Measurements from ENCODE around the gene IHH.

IHH gene

GRCh38 chr2:219035942-219036341, 24.8 kb downstream of the IHH start:
- no peak overlapping the region for H3K4me3 ChIP-seq (ENCODE audit: low read depth in 1 of 2, low read length in 1 of 2)
- no peaks in the 10 kb centered on the region for H3K9me3 ChIP-seq
- H3K27ac ChIP-seq, result no peak overlapping the region
- no peaks in the 10 kb centered on the region for H3K36me3 ChIP-seq
- H3K27me3 ChIP-seq, result peaks cover 100% of the 10 kb centered on the region
- H3K4me1 ChIP-seq (ENCODE audit: control insufficient read depth in 1 of 2, insufficient read depth in 1 of 2, low read depth in 1 of 2, low read length in 1 of 2), result no peaks in the 10 kb centered on the region
- no peak for TF ChIP-seq CTCF (IDR thresholded peaks at IDR 0.05)

GRCh38 chr2:219034823-219035222, 25.9 kb downstream of the IHH start:
- Histone ChIP-seq H3K27me3 (peaks cover 99% of the 10 kb centered on the region), H3K9me3 (no peaks in the 10 kb centered on the region), H3K4me1 (ENCODE audit: control insufficient read depth in 1 of 2, insufficient read depth in 1 of 2, low read depth in 1 of 2, low read length in 1 of 2) (no peaks in the 10 kb centered on the region), H3K36me3 (no peaks in the 10 kb centered on the region), H3K27ac (no peak overlapping the region), H3K4me3 (ENCODE audit: low read depth in 1 of 2, low read length in 1 of 2) (no peak overlapping the region)
- TF ChIP-seq CTCF (IDR thresholded peaks at IDR 0.05), result no peak

GRCh38 chr2:219032051-219032745, 28.5 kb downstream of the IHH start:
- no peak overlapping the region for H3K4me3 ChIP-seq (ENCODE audit: low read depth in 1 of 2, low read length in 1 of 2)
- no peak for TF ChIP-seq CTCF (IDR thresholded peaks at IDR 0.05)
- peaks cover 86% of the 10 kb centered on the region for H3K27me3 ChIP-seq
- no peak overlapping the region for H3K27ac ChIP-seq
- H3K4me1 ChIP-seq (ENCODE audit: control insufficient read depth in 1 of 2, insufficient read depth in 1 of 2, low read depth in 1 of 2, low read length in 1 of 2), result no peaks in the 10 kb centered on the region
- H3K36me3 ChIP-seq, result no peaks in the 10 kb centered on the region
- H3K9me3 ChIP-seq, result no peaks in the 10 kb centered on the region

- Histone ChIP-seq H3K27ac (no peak overlapping the region), H3K4me1 (ENCODE audit: control insufficient read depth in 1 of 2, insufficient read depth in 1 of 2, low read depth in 1 of 2, low read length in 1 of 2) (no peaks in the 10 kb centered on the region), H3K36me3 (no peaks in the 10 kb centered on the region), H3K27me3 (peaks cover 76% of the 10 kb centered on the region), H3K4me3 (ENCODE audit: low read depth in 1 of 2, low read length in 1 of 2) (no peak overlapping the region), H3K9me3 (no peaks in the 10 kb centered on the region)
- TF ChIP-seq CTCF (IDR thresholded peaks at IDR 0.05), result no peak
These were observed 29.5 kb downstream of the IHH start for GRCh38 chr2:219031005-219031738.

GRCh38 chr2:219030177-219030940, 30.4 kb downstream of the IHH start:
- no peak for TF ChIP-seq CTCF (IDR thresholded peaks at IDR 0.05)
- no peaks in the 10 kb centered on the region for H3K4me1 ChIP-seq (ENCODE audit: control insufficient read depth in 1 of 2, insufficient read depth in 1 of 2, low read depth in 1 of 2, low read length in 1 of 2)
- no peaks in the 10 kb centered on the region for H3K9me3 ChIP-seq
- peaks cover 68% of the 10 kb centered on the region for H3K27me3 ChIP-seq
- H3K4me3 ChIP-seq (ENCODE audit: low read depth in 1 of 2, low read length in 1 of 2), result no peak overlapping the region
- no peak overlapping the region for H3K27ac ChIP-seq
- H3K36me3 ChIP-seq, result no peaks in the 10 kb centered on the region

All from neutrophil (primary cell).